AG04449 (cell line): ENCODE measurements around the gene TEAD1.

ENCODE experiments used
- CTCF ChIA-PET: fragments of 350-600 bp; formaldehyde crosslinking; extraction: SDS; loops from one replicate; lab custom pipeline; 2021; ENCODE audit warnings: antibody characterized with exemption; lab: Yijun Ruan, JAX
- POLR2A ChIA-PET: fragments of 400-600, 350-600 bp; formaldehyde crosslinking; extraction: SDS; loops from one replicate; lab custom pipeline; 2020; ENCODE audit warnings: antibody characterized with exemption, inconsistent platforms; lab: Yijun Ruan, JAX
- DNase-seq: peaks from one replicate; pipeline ENCODE4 v3.0.0-alpha.2; 2010; ENCODE audit warnings: low read depth, low spot score
- H3K4me3 ChIP-seq: 2 replicates; pipeline ENCODE4 v1.5.1; 2011; ENCODE audit warnings: low read depth, mild to moderate bottlenecking, control low read depth, low read length
- CTCF ChIP-seq: IDR thresholded peaks from one replicate; pipeline ENCODE4 v1.5.1; 2011; ENCODE audit warnings: mild to moderate bottlenecking, moderate library complexity, low read length, control low read depth, inconsistent platforms; ENCODE audit not compliant: insufficient read depth; ENCODE audit errors: missing control alignments

Gene TEAD1

GRCh38 chr11:12963051-12963450, 288.8 kb downstream of the TEAD1 start:
- no peak for TF ChIP-seq CTCF
- POLR2A ChIA-PET, result no interaction called here
- CTCF ChIA-PET, result interaction anchor here (0.7 to 14.0 kb wide), 34 partner anchors 8 to 675 kb away, joined by 3 to 357 read pairs (median 5); no protein-coding TSS in a partner anchor
- no peak for DNase-seq
- H3K4me3 ChIP-seq, result no peak overlapping the region

- POLR2A ChIA-PET, result no interaction called here
- peak; percentile 84 for TF ChIP-seq CTCF
- H3K4me3 ChIP-seq, result no peak overlapping the region
- CTCF ChIA-PET, result interaction anchor here (0.5 to 14.0 kb wide), 74 partner anchors 9 to 676 kb away, joined by 3 to 357 read pairs (median 4); no protein-coding TSS in a partner anchor
- DNase-seq, result no peak
Measured at GRCh38 chr11:12963792-12964536, 289.7 kb downstream of the TEAD1 start.

- CTCF ChIA-PET, result interaction anchor here (0.7 to 14.0 kb wide), 40 partner anchors 9 to 677 kb away, joined by 3 to 357 read pairs (median 6); partner anchors contain the start of gene PARVA
Measured at GRCh38 chr11:12964650-12965049, 290.4 kb downstream of the TEAD1 start.

GRCh38 chr11:12966002-12966401, 291.8 kb downstream of the TEAD1 start:
- POLR2A ChIA-PET, result interaction anchor here (0.7 kb wide), 1 partner anchor 264 kb away, joined by 3 read pairs; no protein-coding TSS in a partner anchor
- no peak for DNase-seq
- no peak overlapping the region for H3K4me3 ChIP-seq
- CTCF ChIA-PET, result interaction anchor here (0.6 to 14.0 kb wide), 26 partner anchors 8 to 678 kb away, joined by 3 to 357 read pairs (median 7); no protein-coding TSS in a partner anchor
- TF ChIP-seq CTCF, result no peak

More at GRCh38 chr11:12964650-12965049, 290.4 kb downstream of the TEAD1 start:
- TF ChIP-seq CTCF, result no peak
- no peak for DNase-seq
- POLR2A ChIA-PET, result no interaction called here
- no peak overlapping the region for H3K4me3 ChIP-seq

- no peak for TF ChIP-seq CTCF
- ChIA-PET CTCF (interaction anchor here (0.5 to 14.0 kb wide), 5 partner anchors 13 to 637 kb away, joined by 3 to 357 read pairs (median 6); no protein-coding TSS in a partner anchor), POLR2A (no interaction called here)
- no peak overlapping the region for H3K4me3 ChIP-seq
- no peak for DNase-seq
Measured at GRCh38 chr11:12968101-12968500, 293.9 kb downstream of the TEAD1 start.

- DNase-seq, result no peak
- H3K4me3 ChIP-seq, result no peak overlapping the region
- POLR2A ChIA-PET, result no interaction called here
- CTCF ChIA-PET, result interaction anchor here (14.0 kb wide), 1 partner anchor 183 kb away, joined by 357 read pairs; no protein-coding TSS in a partner anchor
- no peak for TF ChIP-seq CTCF
Measured at GRCh38 chr11:12968826-12969225, 294.6 kb downstream of the TEAD1 start.
